Activated CD8-positive, alpha-beta memory T cell treated with anti-CD3 and anti-CD28 coated beads for 48 hours (primary cell): ENCODE measurements around the gene IL1RAPL2.

Experiments
- DNase-seq, 3 experiments: peaks; one replicate each; pipeline ENCODE4 v3.0.0-alpha.2; 2020; ENCODE audit warnings: low read depth in 2 of 3, low spot score in 2 of 3

IL1RAPL2 gene

GRCh38 chrX:105349476-105349875, 783.5 kb downstream of the IL1RAPL2 start:
- no peak for DNase-seq

GRCh38 chrX:105375816-105376215, 809.8 kb downstream of the IL1RAPL2 start:
- no peak for DNase-seq

GRCh38 chrX:105424729-105425128, 858.7 kb downstream of the IL1RAPL2 start:
- no peak for DNase-seq

- DNase-seq: no peak
Observed at GRCh38 chrX:105451401-105451800, 885.4 kb downstream of the IL1RAPL2 start.

GRCh38 chrX:105458846-105459245, 892.8 kb downstream of the IL1RAPL2 start:
- DNase-seq: no peak

- no peak for DNase-seq
Observed at GRCh38 chrX:105460376-105460775, 894.4 kb downstream of the IL1RAPL2 start.

- DNase-seq: no peak
Observed at GRCh38 chrX:105461016-105461415, 895.0 kb downstream of the IL1RAPL2 start.

- no peak for DNase-seq
Observed at GRCh38 chrX:105462186-105462585, 896.2 kb downstream of the IL1RAPL2 start.

GRCh38 chrX:105463473-105463872, 897.5 kb downstream of the IL1RAPL2 start:
- DNase-seq: no peak

- no peak for DNase-seq
Observed at GRCh38 chrX:105464618-105465017, 898.6 kb downstream of the IL1RAPL2 start.

GRCh38 chrX:105468741-105469140, 902.7 kb downstream of the IL1RAPL2 start:
- no peak for DNase-seq

GRCh38 chrX:105471597-105471996, 905.6 kb downstream of the IL1RAPL2 start:
- no peak for DNase-seq

GRCh38 chrX:105475801-105476200, 909.8 kb downstream of the IL1RAPL2 start:
- DNase-seq: no peak

- DNase-seq: no peak
Observed at GRCh38 chrX:105477351-105477750, 911.4 kb downstream of the IL1RAPL2 start.

- no peak for DNase-seq
Observed at GRCh38 chrX:105480646-105481310, 914.8 kb downstream of the IL1RAPL2 start.

GRCh38 chrX:105483011-105483410, 917.0 kb downstream of the IL1RAPL2 start:
- no peak for DNase-seq

- DNase-seq: no peak
Observed at GRCh38 chrX:105488716-105489115, 922.7 kb downstream of the IL1RAPL2 start.

GRCh38 chrX:105495376-105495775, 929.4 kb downstream of the IL1RAPL2 start:
- no peak for DNase-seq

- DNase-seq: no peak
Observed at GRCh38 chrX:105502336-105502735, 936.3 kb downstream of the IL1RAPL2 start.

- DNase-seq: no peak
Observed at GRCh38 chrX:105515561-105515960, 949.6 kb downstream of the IL1RAPL2 start.

GRCh38 chrX:105526431-105526830, 960.4 kb downstream of the IL1RAPL2 start:
- DNase-seq: no peak

GRCh38 chrX:105527759-105528158, 961.8 kb downstream of the IL1RAPL2 start:
- no peak for DNase-seq

- no peak for DNase-seq
Observed at GRCh38 chrX:105533951-105534350, 968.0 kb downstream of the IL1RAPL2 start.
